ENCODE data around the gene GNG4. TPM values are rescaled to one million over a fixed set of nuclear protein-coding genes. Genes with fewer than 3 reads are reported as not detected.

GNG4 gene
- total and polyA plus RNA-seq, 2 of the 4 experiments (the other 2 are of a cell fraction): 0.18 to 0.29 TPM

DNA sequence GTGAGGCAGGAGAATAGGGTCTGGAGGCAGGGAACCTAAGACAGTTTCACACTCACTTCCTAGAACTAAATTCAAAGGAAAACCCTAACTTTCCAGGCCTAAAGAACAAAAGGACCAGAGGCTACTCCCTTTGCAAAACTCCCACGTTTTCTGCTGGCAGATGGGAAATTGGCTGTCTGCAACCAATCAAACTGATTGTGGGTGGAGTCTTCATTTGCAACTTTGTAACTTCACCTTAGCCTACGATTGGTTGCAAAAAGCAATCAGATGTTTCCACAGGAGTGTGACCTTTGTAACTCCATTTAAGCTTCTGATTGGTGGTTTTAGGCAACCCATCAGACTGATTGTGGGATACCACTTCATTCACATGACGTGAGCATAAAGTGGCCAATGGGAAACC is 19.7 kb upstream of the GNG4 start:
- Histone ChIP-seq H3K4me3 (ENCODE audit: insufficient read depth, low read depth, low read length) (no peak overlapping the region), H3K36me3 (ENCODE audit: control insufficient read depth, insufficient read depth, low read length) (peaks cover 4% of the 10 kb centered on the region; the same call in 1 of the 2 replicates), H3K4me2 (ENCODE audit: low read depth, low read length) (no peak overlapping the region), H3K18ac (ENCODE audit: low read depth, low read length) (no peak overlapping the region), H4K91ac (ENCODE audit: insufficient read depth, low read depth, low read length) (no peak overlapping the region), H4K8ac (ENCODE audit: low read depth in 2 of 2, low read length in 2 of 2) (no peak overlapping the region), H3K4ac (ENCODE audit: low read depth, low read length) (no peak overlapping the region), H3K14ac (replicated peaks; ENCODE audit: low read depth, low read length) (no peak overlapping the region), H3K27ac (ENCODE audit: insufficient read depth, low read length) (no peak overlapping the region), H3K4me1 (ENCODE audit: control insufficient read depth, insufficient read depth, low read length) (no peaks in the 10 kb centered on the region), H2AFZ (replicated peaks; ENCODE audit: low read length, poor library complexity) (no peak overlapping the region), H2BK5ac (ENCODE audit: low read depth, low read length, poor library complexity, severe bottlenecking) (no peak overlapping the region), H2AK5ac (ENCODE audit: low read depth, low read length) (no peak overlapping the region), H3K79me1 (ENCODE audit: low read depth in 1 of 2, low read length in 2 of 2) (no peaks in the 10 kb centered on the region), H2BK120ac (ENCODE audit: low read depth, low read length) (no peak overlapping the region), H3K27me3 (ENCODE audit: control insufficient read depth, insufficient read depth, low read length) (no peaks in the 10 kb centered on the region), H3K23ac (ENCODE audit: low read depth, low read length) (no peak overlapping the region), H3K56ac (ENCODE audit: extremely low read depth, insufficient read depth, low read length) (no peak overlapping the region), H3K9me1 (ENCODE audit: insufficient read depth, low read length) (0 out of 2 replicates have a peak, but pooled peaks cover 2% of the 10 kb centered on the region), H2AK9ac (replicated peaks; ENCODE audit: low read depth, low read length, poor library complexity) (no peak overlapping the region), H2BK15ac (ENCODE audit: low read depth, low read length) (no peak overlapping the region), H4K5ac (ENCODE audit: low read depth, low read length) (no peak overlapping the region), H4K20me1 (ENCODE audit: insufficient read depth, low read length) (no peaks in the 10 kb centered on the region), H3K9me3 (ENCODE audit: control insufficient read depth, insufficient read depth, low read length) (peaks cover 14% of the 10 kb centered on the region), H2BK20ac (ENCODE audit: low read depth, low read length) (no peak overlapping the region), H3K9ac (ENCODE audit: low read depth, low read length) (no peak overlapping the region)
- 80% methylated on average over 1 of the region's 3 CpGs; no CpG with 5 or more reads in 1 of the 2 experiments for WGBS, 2 experiments (ENCODE audit: extremely low coverage in 2 of 2, insufficient read length in 1 of 2)
- intact Hi-C loops (cut with micrococcal nuclease): no loop called here
- in situ Hi-C loops (cut with MboI; ENCODE audit: low sequenced_read_pairs): no loop called here
- ChIA-PET CTCF (no interaction called here), POLR2A (ENCODE audit: unreplicated experiment) (no interaction called here)
- DNase-seq: no peak
- dilution Hi-C loops (cut with HindIII; ENCODE audit: low sequenced_read_pairs, unreplicated experiment): no loop called here
- ATAC-seq (ENCODE audit: low read depth): no peak
- TF ChIP-seq MXI1 (IDR thresholded peaks at IDR 0.05; ENCODE audit: borderline replicate concordance, low read depth, low read length): no peak
- no peak for TF ChIP-seq ELK1 (IDR thresholded peaks at IDR 0.05; ENCODE audit: borderline replicate concordance, low read depth, low read length)
- no peak for TF ChIP-seq RAD21 (IDR thresholded peaks at IDR 0.05; ENCODE audit: low read length)
- no peak for TF ChIP-seq BHLHE40 (IDR thresholded peaks at IDR 0.05; ENCODE audit: low read depth, low read length)
- no TSS peak for BruUV-seq (replicated peaks)
